Measurements from ENCODE around the gene GZF1.

GZF1 gene

DNA sequence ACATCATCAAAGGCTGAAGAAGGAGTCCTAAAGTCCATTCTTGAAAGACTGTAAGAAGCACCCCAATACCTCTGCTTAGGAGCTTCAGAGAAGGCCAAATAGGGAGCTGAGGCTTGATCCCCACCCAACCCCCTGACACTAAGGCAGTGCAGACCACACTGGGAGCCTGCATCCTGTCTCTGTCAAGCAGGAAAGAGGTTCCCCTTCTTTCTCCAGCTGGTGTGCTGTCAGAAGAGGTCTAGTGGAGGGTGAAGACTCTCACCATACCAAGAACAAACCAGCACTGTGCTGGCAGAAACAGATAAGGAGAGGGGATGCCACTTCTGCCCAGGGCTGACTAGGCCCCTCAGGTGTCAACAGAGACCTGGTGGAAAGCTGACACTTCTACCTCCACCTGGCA lies 19.9 kb downstream of the GZF1 start:
- no peak for TF ChIP-seq PAX5 (IDR thresholded peaks at IDR 0.05; ENCODE audit: insufficient read depth, low read length, severe bottlenecking)
- no peak for TF ChIP-seq POLR2AphosphoS5 (IDR thresholded peaks at IDR 0.05; ENCODE audit: low read depth, low read length)
- no peak for TF ChIP-seq POU2F2 (IDR thresholded peaks at IDR 0.05; ENCODE audit: low read depth, low read length)
- no peak for TF ChIP-seq TAF1 (IDR thresholded peaks at IDR 0.05; ENCODE audit: low read depth, low read length)
- no peak for TF ChIP-seq POLR2A (IDR thresholded peaks at IDR 0.05; ENCODE audit: low read depth, low read length)
- no peak for TF ChIP-seq SPI1 (IDR thresholded peaks at IDR 0.05; ENCODE audit: low read depth, low read length)
- DNase-seq (ENCODE audit: insufficient read length, low spot score) = no peak
- no peak for FAIRE-seq

DNA sequence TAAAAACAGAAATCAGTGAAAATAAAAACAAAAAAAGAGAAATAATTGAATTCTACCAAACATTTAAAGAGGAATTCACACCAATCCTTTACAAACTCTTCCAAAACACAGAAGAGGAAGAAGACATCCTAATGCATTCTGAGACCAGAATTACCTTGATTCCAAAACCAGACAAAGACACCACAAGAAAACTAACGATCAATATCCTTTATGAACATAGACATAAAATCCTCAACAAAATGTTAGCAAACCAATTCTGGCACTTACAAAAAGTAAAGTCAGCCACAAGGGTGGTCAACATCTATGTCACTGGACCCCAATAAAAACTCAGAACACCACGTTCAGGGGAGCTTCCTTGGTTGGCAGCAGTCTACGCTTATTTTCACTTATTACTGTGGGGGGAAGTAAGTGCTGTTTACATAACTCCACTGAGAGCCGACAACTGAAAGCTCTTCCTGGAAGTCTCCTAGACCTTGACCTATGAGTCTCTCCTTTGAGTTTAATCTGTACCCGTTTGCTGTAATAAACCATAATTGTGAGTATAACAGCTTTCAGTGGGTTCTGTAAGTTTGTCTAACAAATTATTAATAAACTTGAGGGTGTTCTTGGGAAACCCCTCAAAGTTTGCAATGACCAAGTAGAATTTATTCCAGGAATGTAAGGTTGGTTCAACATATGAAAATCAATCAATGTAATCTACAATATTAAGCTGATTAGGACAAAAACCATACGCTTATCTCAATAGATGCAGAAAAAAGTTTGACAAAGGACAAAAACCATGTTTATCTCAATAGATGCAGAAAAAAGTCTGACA lies 24.5 kb downstream of the GZF1 start:
- FAIRE-seq = no peak
- DNase-seq (ENCODE audit: insufficient read length, low spot score) = no peak
- TF ChIP-seq SPI1 (IDR thresholded peaks at IDR 0.05; ENCODE audit: low read depth, low read length) = no peak
- no peak for TF ChIP-seq POU2F2 (IDR thresholded peaks at IDR 0.05; ENCODE audit: low read depth, low read length)
- TF ChIP-seq POLR2AphosphoS5 (IDR thresholded peaks at IDR 0.05; ENCODE audit: low read depth, low read length) = no peak
- TF ChIP-seq PAX5 (IDR thresholded peaks at IDR 0.05; ENCODE audit: insufficient read depth, low read length, severe bottlenecking) = no peak
- no peak for TF ChIP-seq POLR2A (IDR thresholded peaks at IDR 0.05; ENCODE audit: low read depth, low read length)
- TF ChIP-seq TAF1 (IDR thresholded peaks at IDR 0.05; ENCODE audit: low read depth, low read length) = no peak

DNA sequence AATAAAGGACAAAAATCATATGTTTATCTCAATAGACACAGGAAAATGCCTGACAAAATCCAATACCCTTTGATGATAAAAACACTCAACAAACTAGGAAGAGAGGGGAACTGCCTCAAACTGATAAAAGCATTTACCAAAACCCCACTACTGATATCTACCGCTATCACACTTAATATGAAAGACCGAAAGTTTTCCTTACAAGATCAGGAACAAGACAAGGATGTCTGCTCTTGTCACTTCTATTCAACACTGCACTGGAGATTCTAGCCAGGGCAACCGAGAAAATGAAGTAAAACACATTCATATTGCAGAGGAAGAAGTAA lies 25.1 kb downstream of the GZF1 start:
- DNase-seq (ENCODE audit: insufficient read length, low spot score) = no peak
- FAIRE-seq = no peak
- TF ChIP-seq SPI1 (IDR thresholded peaks at IDR 0.05; ENCODE audit: low read depth, low read length) (no peak), TAF1 (IDR thresholded peaks at IDR 0.05; ENCODE audit: low read depth, low read length) (no peak), PAX5 (IDR thresholded peaks at IDR 0.05; ENCODE audit: insufficient read depth, low read length, severe bottlenecking) (no peak), POLR2A (IDR thresholded peaks at IDR 0.05; ENCODE audit: low read depth, low read length) (no peak), POLR2AphosphoS5 (IDR thresholded peaks at IDR 0.05; ENCODE audit: low read depth, low read length) (no peak), POU2F2 (IDR thresholded peaks at IDR 0.05; ENCODE audit: low read depth, low read length) (no peak)

DNA sequence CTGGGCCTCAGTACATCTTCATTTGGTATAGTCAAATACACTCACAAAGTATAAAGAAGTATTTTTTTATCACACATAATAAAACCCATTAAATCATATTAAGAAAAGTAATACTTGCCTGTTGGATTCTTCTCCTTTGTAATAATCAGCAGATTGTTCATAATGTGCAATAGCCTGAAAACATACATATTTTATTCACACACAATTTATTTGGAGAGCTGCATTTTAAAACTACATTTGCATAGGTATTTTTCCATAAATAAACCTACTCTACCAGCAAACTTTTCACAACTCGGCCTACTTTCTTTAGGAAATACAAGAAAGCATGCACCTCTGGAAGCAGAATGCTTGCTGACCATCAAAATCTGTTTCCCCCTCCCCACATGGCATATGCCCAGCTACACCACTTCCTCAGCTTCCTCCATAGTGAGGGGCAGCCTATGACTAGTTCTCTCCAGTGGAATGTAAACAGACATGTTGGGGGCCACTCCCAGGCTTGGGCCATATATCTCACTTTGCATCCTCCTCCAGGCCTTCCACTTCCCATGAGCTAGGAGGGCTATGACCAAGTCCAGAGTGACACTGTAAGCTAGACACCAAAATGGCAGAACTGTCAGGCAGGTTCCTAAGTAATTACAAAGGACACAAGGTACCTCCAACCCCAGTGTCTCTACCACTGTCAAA lies 28.3 kb downstream of the GZF1 start:
- DNase-seq (ENCODE audit: insufficient read length, low spot score) (no peak), FAIRE-seq (no peak)
- TF ChIP-seq POLR2A (IDR thresholded peaks at IDR 0.05; ENCODE audit: low read depth, low read length) (no peak), PAX5 (IDR thresholded peaks at IDR 0.05; ENCODE audit: insufficient read depth, low read length, severe bottlenecking) (no peak), POU2F2 (IDR thresholded peaks at IDR 0.05; ENCODE audit: low read depth, low read length) (no peak), TAF1 (IDR thresholded peaks at IDR 0.05; ENCODE audit: low read depth, low read length) (no peak), SPI1 (IDR thresholded peaks at IDR 0.05; ENCODE audit: low read depth, low read length) (no peak), POLR2AphosphoS5 (IDR thresholded peaks at IDR 0.05; ENCODE audit: low read depth, low read length) (no peak)

DNA sequence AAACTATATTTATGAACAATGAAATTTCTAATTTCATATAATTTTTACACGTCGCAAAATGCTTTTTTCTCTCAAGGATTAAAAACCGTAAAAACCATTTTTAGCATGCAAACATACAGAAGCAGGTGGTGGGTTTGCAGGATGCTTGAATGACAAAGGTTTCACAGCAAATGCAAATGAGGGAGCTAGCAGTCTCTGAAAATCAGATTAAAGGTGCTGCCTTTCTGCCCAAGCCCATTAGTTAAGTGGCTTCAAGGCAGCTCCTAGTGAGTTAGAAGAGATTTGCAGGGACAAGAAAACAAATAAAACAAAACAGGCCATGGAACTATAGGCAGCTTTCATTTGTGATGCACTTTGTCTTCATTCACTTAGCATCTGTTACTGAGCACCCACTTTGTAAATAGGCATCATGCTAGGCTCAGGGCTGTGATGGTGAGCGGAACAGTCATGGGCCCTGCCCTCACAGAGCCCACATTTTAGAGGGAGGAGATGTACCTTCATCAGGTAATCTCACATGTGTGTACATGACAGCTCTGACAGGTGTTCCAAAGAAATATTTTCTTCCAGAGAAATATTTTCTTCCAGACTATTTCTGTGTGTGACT lies 29.8 kb downstream of the GZF1 start:
- FAIRE-seq (peak; percentile 31), DNase-seq (ENCODE audit: insufficient read length, low spot score) (no peak)
- TF ChIP-seq POLR2AphosphoS5 (IDR thresholded peaks at IDR 0.05; ENCODE audit: low read depth, low read length) (no peak), SPI1 (IDR thresholded peaks at IDR 0.05; ENCODE audit: low read depth, low read length) (no peak), TAF1 (IDR thresholded peaks at IDR 0.05; ENCODE audit: low read depth, low read length) (no peak), POLR2A (IDR thresholded peaks at IDR 0.05; ENCODE audit: low read depth, low read length) (no peak), POU2F2 (IDR thresholded peaks at IDR 0.05; ENCODE audit: low read depth, low read length) (no peak), PAX5 (IDR thresholded peaks at IDR 0.05; ENCODE audit: insufficient read depth, low read length, severe bottlenecking) (no peak)

DNA sequence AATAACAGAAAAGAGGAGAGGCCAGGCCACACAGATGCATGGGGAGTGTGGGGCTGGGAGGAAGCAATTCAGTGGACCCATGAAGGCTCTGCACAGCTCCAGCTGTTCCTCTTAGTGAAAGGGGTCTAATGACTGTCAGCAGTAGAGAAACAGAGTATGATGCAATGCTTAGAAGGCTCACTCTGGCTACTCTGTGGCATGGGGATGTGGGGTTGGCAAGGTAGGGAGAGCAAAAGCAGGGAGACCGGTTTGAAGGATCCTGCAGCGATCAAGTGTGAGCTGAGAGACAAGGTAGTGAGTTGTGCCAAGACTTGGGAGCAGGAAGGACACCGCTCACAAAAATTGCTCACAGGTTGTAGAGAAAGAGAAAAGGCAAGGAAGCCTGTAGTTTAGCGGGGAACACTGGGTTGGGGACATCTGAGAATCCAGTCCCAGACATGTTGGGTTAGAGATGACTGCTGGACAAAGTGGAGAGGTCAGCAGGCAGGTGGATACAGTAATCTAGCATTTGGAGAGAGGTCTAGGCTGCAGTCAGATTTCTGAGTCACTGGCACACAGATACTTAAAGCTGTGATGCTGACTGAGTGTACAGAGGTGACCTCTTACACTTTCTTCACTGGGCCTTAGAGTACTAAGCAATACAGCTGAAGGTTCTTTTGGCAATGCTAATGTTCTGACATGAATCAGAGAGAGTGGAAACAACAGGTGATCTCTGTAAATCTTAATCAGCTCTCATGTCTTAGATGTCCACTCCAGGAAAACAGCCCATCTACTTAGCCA lies 32.2 kb downstream of the GZF1 start:
- FAIRE-seq (no peak), DNase-seq (ENCODE audit: insufficient read length, low spot score) (no peak)
- TF ChIP-seq TAF1 (IDR thresholded peaks at IDR 0.05; ENCODE audit: low read depth, low read length) = no peak
- TF ChIP-seq SPI1 (IDR thresholded peaks at IDR 0.05; ENCODE audit: low read depth, low read length) = no peak
- TF ChIP-seq PAX5 (IDR thresholded peaks at IDR 0.05; ENCODE audit: insufficient read depth, low read length, severe bottlenecking) = no peak
- TF ChIP-seq POLR2AphosphoS5 (IDR thresholded peaks at IDR 0.05; ENCODE audit: low read depth, low read length) = no peak
- TF ChIP-seq POLR2A (IDR thresholded peaks at IDR 0.05; ENCODE audit: low read depth, low read length) = no peak
- no peak for TF ChIP-seq POU2F2 (IDR thresholded peaks at IDR 0.05; ENCODE audit: low read depth, low read length)

DNA sequence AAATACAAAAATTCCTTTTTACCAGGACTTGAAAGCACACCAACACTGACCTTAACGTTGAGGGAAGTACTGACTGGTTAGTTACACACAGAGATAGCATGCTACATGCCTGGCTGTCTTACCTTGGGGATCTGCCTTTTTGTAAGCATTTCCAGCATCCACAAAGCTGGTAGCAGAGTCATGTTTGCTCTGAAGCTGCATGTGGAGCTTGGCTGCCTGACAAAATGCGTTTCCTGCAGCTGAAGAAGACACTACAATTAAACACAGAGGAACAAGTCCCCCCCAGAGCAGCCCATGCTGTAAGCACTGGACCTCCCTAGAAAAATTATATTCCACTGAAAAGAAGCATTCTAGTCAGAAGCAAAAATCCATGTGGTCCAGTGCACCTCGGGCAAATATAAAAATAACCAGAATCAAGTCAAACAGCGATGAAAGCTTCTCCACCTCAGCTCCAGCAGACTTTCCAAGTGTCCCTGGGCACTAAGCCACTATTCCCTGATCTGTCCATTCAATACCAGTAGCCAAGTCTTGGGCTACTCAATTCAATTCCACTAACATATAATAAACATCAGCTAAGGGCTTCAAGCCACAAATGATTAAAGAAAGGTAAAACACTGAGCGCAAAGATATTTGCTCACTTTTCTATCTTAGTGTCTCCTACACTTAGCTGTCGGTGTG lies 35.1 kb downstream of the GZF1 start:
- FAIRE-seq (peak; percentile 60), DNase-seq (ENCODE audit: insufficient read length, low spot score) (no peak)
- TF ChIP-seq POU2F2 (IDR thresholded peaks at IDR 0.05; ENCODE audit: low read depth, low read length) (no peak), SPI1 (IDR thresholded peaks at IDR 0.05; ENCODE audit: low read depth, low read length) (no peak)

DNA sequence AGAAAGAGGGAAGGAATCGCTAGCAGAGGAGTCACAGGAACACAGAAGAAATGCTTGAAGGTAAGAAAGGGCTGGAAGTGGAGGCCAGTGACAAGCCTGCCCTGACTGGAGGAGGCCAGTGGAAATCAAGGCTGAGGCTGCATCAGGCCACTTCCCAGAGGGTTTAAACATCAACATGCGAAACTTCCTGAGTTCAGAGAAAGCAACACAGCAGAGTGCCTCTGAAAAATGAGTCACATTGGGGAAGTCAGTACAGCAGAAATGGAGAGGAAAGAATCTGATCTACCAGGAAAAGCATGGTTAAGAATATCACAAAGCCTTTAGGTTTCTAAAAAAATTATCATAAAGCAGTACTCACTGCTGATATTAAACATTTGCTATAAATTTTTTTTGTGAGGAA lies 36.0 kb downstream of the GZF1 start:
- DNase-seq (ENCODE audit: insufficient read length, low spot score) = no peak
- TF ChIP-seq POU2F2 (IDR thresholded peaks at IDR 0.05; ENCODE audit: low read depth, low read length) = no peak
- no peak for TF ChIP-seq SPI1 (IDR thresholded peaks at IDR 0.05; ENCODE audit: low read depth, low read length)
- no peak for TF ChIP-seq POLR2A (IDR thresholded peaks at IDR 0.05; ENCODE audit: low read depth, low read length)
- TF ChIP-seq POLR2AphosphoS5 (IDR thresholded peaks at IDR 0.05; ENCODE audit: low read depth, low read length) = no peak
- TF ChIP-seq TAF1 (IDR thresholded peaks at IDR 0.05; ENCODE audit: low read depth, low read length) = no peak
- TF ChIP-seq PAX5 (IDR thresholded peaks at IDR 0.05; ENCODE audit: insufficient read depth, low read length, severe bottlenecking) = no peak
- FAIRE-seq = no peak
